Urinary bladder (tissue), 4 donors: ENCODE results near the gene SFTA2. TPM values are rescaled to one million over a fixed set of nuclear protein-coding genes. Genes with fewer than 3 reads are reported as not detected.

Source experiments
- DNase-seq: peaks from one replicate; pipeline ENCODE4 v3.0.0-alpha.2; 2015; ENCODE audit errors: extremely low spot score
- H3K27ac ChIP-seq: one replicate; pipeline ENCODE4 v1.5.1; 2013; ENCODE audit warnings: low read depth, mild to moderate bottlenecking, moderate library complexity
- H3K36me3 ChIP-seq: one replicate; pipeline ENCODE4 v1.6.1; 2013; ENCODE audit warnings: mild to moderate bottlenecking, moderate library complexity; ENCODE audit not compliant: insufficient read depth
- H3K4me1 ChIP-seq: one replicate; pipeline ENCODE4 v1.6.1; 2013; ENCODE audit warnings: mild to moderate bottlenecking, moderate library complexity; ENCODE audit not compliant: insufficient read depth
- H3K4me3 ChIP-seq: one replicate; pipeline ENCODE4 v1.5.1; 2013; ENCODE audit warnings: low read depth, low read length
- WGBS: extraction: QIAGEN DNeasy Blood & Tissue Kit; methylation state at CpG from one replicate; pipeline ENCODE4 v1.1.7; 2013; 5-methylcytosine and 5-hydroxymethylcytosine counted together
- polyA plus RNA-seq: library from polyadenylated mRNA; stranded (reverse); fragments of 200-250 nt; gene quantifications from one replicate; pipeline ENCODE4 v1.2.3, GENCODE V29; 2013
- total RNA-seq: library from RNA; depleted of rRNA; stranded (reverse); fragments of >200 nt; gene quantifications from one replicate; pipeline ENCODE4 v1.2.3, GENCODE V29; 2014
- donor health status: healthy with polysubstance abuse.
- donor health status: healthy.

Gene SFTA2
- total and polyA plus RNA-seq, 2 donors, result not detected

DNA sequence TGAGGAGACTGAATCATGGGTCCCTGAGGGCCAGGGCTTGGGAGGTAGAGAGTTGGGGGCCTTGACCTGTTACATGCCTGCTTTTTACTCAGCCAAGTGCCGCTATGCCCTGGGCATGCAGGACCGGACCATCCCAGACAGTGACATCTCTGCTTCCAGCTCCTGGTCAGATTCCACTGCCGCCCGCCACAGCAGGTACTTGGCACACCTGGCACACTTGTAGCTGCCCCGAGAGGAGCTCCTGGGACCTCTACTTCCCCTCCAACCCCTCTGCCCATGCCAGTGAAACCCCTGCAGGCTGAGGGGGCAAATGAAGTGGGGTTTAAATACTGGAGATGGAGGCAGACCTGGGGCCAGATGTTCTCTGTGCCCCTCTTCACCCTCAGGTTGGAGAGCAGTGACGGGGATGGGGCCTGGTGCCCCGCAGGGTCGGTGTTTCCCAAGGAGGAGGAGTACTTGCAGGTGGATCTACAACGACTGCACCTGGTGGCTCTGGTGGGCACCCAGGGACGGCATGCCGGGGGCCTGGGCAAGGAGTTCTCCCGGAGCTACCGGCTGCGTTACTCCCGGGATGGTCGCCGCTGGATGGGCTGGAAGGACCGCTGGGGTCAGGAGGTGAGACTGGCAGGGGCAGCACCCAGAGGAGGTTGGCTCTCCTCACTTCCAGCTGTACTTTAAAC is 43.0 kb downstream of the SFTA2 start:
- WGBS, result 94% methylated on average over 18 of the region's 18 CpGs
- no peak overlapping the region for H3K27ac ChIP-seq
- H3K4me1 ChIP-seq, result no peaks in the 10 kb centered on the region
- no peak overlapping the region for H3K4me3 ChIP-seq
- no peak for DNase-seq
- H3K36me3 ChIP-seq, result no peaks in the 10 kb centered on the region

GRCh38 chr6:30887901-30888815 is 43.8 kb downstream of the SFTA2 start:
- Histone ChIP-seq H3K27ac (no peak overlapping the region), H3K36me3 (no peaks in the 10 kb centered on the region), H3K4me3 (no peak overlapping the region), H3K4me1 (no peaks in the 10 kb centered on the region)
- DNase-seq, result no peak
- 66% methylated on average over 6 of the region's 6 CpGs for WGBS

- Histone ChIP-seq H3K36me3 (no peaks in the 10 kb centered on the region), H3K27ac (no peak overlapping the region), H3K4me3 (no peak overlapping the region), H3K4me1 (no peaks in the 10 kb centered on the region)
- DNase-seq, result no peak
Measured at GRCh38 chr6:30886897-30887255, 45.1 kb downstream of the SFTA2 start.

DNA sequence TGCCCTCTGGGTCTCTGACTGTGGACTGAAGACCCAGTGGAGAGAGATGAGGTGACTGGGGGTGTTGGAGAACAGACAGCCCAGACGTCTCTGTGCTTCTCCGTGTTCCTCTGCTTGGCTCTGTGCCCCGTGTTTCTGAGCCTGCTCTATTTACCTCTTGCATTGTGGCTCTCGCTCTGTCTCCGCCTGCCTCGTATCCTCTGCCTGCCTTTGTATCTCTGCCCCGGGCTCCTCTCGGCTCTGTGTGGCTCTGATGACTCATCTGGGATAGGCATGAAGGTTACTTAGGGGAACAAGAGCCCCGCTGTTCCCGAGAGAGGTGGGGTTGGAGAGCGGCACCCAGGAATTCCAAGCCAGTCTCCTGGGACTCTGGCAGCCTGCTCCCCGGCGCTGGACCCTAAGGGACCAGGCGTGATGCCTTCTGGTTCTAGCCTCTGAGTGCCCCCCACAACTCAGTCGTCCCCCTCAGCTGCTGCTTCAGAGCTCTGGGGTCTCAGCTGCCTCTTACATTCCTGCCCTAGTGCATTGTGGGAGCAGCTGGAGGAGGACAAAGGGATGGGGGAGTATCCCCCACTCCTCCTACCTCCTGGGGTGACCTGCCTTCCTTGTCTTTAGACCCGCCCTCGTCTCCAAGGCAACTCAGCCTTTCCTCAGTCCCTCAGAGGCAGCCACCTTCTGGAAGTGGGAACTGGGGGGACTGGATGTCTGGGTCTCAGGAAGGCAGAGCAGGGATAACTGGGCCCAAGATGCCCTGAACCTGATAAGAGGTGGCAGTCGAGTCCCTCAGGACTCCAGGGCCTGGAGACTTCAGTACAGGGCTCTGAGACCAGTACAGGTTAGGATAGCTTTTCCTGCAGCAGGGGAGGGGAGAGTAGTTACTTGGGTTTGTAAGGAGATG is 45.7 kb downstream of the SFTA2 start:
- no peak for DNase-seq
- Histone ChIP-seq H3K4me1 (no peaks in the 10 kb centered on the region), H3K27ac (peak overlapping the region; percentile 12), H3K36me3 (no peaks in the 10 kb centered on the region), H3K4me3 (no peak overlapping the region)
- WGBS, result 13% methylated on average over 18 of the region's 18 CpGs

GRCh38 chr6:30885481-30885998 is 46.4 kb downstream of the SFTA2 start:
- Histone ChIP-seq H3K4me3 (peak overlapping the region; percentile 79), H3K4me1 (no peaks in the 10 kb centered on the region), H3K36me3 (no peaks in the 10 kb centered on the region), H3K27ac (peak overlapping the region; percentile 12)
- 22% methylated on average over 7 of the region's 7 CpGs for WGBS
- DNase-seq, result no peak

- H3K4me1 ChIP-seq, result no peaks in the 10 kb centered on the region
- no peak for DNase-seq
- H3K27ac ChIP-seq, result peak overlapping the region; percentile 87
- 3% methylated on average over 59 of the region's 59 CpGs for WGBS
- H3K4me3 ChIP-seq, result peak overlapping the region; percentile 79
- H3K36me3 ChIP-seq, result no peaks in the 10 kb centered on the region
Measured at GRCh38 chr6:30884521-30885480, 47.2 kb downstream of the SFTA2 start.

GRCh38 chr6:30883685-30884520 is 48.1 kb downstream of the SFTA2 start, which contains the start of gene DDR1:
Gene DDR1, plus strand, starts transcription at chr6:30884519. Its CDS starts 4,211 bp downstream, at chr6:30888730.
- Histone ChIP-seq H3K4me1 (no peaks in the 10 kb centered on the region), H3K27ac (peak within 1 kb of the TSS; percentile 87), H3K36me3 (no peaks in the 10 kb centered on the region), H3K4me3 (peak within 1 kb of the TSS; percentile 79)
- 11% methylated on average over 61 of the region's 62 CpGs for WGBS
- no peak for DNase-seq

DNA sequence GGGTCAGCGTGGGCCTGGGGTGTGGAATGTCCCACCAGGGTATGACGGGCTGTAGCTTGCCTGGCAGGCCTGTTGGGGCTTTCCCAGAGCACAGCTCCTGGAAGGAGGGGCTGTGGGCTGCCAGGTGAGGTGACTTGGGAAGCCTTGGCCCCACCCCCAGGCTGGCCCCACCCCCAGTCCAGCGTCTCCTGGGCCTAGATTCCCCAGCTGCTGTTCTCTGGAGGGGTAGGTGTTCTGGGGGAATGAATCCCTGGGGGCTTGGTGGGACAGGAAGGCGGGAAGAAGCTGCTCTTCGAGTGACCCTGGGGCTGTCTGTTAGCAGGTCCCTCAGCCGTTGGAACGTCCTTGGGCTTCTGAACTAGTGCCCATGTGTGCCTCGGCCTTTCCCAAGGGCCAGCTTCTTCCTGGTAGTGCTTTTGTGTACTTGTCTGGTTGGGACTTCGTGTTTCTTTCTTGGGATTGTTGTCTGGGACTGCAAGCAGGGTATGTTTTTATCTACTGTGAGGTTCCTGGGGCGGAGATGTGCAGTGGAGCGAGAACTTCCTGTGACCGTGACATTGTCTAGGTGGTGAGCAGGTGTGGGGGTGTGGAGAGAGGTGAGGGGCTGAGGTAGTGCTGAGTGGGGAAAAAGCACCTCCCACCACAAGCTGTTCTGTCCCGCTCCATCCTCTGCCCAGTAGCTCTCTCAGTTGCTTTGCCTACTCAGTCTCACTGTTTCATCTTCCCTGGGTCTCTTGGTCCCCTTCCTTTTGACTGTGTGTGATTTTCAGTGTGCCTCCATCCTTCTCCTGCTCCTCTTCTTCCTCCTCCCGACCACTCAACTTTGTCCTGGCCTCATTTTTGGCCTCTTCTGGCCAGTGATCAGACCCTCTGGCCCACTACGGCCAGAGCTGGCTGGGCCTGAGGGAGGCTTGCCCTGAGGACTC is 48.9 kb downstream of the SFTA2 start:
- DNase-seq, result no peak
- WGBS, result 72% methylated on average over 15 of the region's 15 CpGs
- peak overlapping the region; percentile 87 for H3K27ac ChIP-seq

DNA sequence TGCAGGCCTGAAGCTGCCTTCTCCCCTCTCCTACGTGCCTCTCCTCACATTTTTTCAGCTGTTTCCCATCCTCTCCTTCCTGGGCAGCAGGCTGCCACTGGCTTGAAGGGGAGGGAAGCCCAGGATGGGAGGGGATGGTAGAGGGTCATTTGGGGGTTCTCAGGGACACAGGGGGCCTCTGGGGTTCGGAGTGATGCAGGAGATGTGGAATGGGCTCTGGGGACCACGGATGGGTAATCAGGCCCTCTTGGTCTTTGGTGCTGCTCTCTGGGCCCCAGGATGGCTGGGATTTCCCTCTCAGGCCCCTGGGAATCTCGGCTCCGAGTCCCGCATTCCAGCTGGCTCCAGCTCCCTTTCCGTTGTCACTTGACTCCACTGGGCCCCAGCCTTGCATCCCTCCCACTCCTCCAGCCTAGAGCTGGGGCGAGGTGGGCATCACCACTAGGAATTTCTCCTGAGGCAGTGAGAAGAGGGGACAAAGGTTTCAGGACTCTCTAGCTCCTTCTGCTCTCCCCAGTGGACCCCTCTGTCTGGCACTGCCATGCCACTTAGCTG is 49.7 kb downstream of the SFTA2 start:
- Histone ChIP-seq H3K4me1 (no peaks in the 10 kb centered on the region), H3K4me3 (no peak overlapping the region), H3K36me3 (no peaks in the 10 kb centered on the region), H3K27ac (peak overlapping the region; percentile 51)
- no peak for DNase-seq
- WGBS, result 41% methylated on average over 8 of the region's 8 CpGs

More for the DNA sequence above, 48.9 kb downstream of the SFTA2 start:
- H3K36me3 ChIP-seq, result no peaks in the 10 kb centered on the region
- H3K4me1 ChIP-seq, result no peaks in the 10 kb centered on the region
- peak overlapping the region; percentile 17 for H3K4me3 ChIP-seq

- WGBS, result 66% methylated on average over 14 of the region's 14 CpGs
- H3K36me3 ChIP-seq, result no peaks in the 10 kb centered on the region
- DNase-seq, result no peak
- H3K27ac ChIP-seq, result peak overlapping the region; percentile 51
- no peaks in the 10 kb centered on the region for H3K4me1 ChIP-seq
- no peak overlapping the region for H3K4me3 ChIP-seq
Measured at GRCh38 chr6:30881392-30882203, 50.4 kb downstream of the SFTA2 start.
